Measurements from ENCODE around the gene PPM1B. TPM values are rescaled to one million over a fixed set of nuclear protein-coding genes. Genes with fewer than 3 reads are reported as not detected.

Gene PPM1B
- total RNA-seq, 4 donors from 2014 or later: 73.5 to 124 (median 101) TPM

DNA sequence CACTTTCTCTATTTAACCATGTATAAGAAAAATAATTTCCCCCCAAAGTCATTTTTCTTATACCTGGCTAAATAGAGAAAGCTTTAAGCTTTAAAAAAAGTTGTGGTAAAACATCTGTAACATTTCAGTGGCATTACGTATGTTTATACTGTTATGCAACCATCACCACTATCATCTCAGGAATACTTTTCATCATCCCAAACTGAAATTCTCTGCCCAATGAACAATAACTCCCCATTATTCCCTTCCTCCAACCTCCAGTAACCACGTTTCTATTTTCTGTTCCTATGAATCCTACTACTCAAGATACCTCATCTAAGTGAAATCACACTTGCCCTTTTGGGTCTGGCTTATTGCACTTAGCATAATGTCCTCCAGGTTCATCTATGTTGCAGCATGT lies 104.9 kb downstream of the PPM1B start:
- Histone ChIP-seq H3K4me3 (no peak overlapping the region), H3K27me3 (no peaks in the 10 kb centered on the region), H3K4me1 (peaks cover 2 to 10% of the 10 kb centered on the region in 2 donors), H3K36me3 (no peaks in the 10 kb centered on the region), H3K9me3 (no peaks in the 10 kb centered on the region), H3K27ac (no peak overlapping the region)
- DNase-seq (no peak), ATAC-seq (no peak)
- TF ChIP-seq, protein P1, sequence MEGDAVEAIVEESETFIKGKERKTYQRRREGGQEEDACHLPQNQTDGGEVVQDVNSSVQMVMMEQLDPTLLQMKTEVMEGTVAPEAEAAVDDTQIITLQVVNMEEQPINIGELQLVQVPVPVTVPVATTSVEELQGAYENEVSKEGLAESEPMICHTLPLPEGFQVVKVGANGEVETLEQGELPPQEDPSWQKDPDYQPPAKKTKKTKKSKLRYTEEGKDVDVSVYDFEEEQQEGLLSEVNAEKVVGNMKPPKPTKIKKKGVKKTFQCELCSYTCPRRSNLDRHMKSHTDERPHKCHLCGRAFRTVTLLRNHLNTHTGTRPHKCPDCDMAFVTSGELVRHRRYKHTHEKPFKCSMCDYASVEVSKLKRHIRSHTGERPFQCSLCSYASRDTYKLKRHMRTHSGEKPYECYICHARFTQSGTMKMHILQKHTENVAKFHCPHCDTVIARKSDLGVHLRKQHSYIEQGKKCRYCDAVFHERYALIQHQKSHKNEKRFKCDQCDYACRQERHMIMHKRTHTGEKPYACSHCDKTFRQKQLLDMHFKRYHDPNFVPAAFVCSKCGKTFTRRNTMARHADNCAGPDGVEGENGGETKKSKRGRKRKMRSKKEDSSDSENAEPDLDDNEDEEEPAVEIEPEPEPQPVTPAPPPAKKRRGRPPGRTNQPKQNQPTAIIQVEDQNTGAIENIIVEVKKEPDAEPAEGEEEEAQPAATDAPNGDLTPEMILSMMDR (IDR thresholded peaks at IDR 0.05 in 4 of 5, conservative IDR thresholded peaks at IDR 0.05 in 1 of 5): no peak
- no peak for TF ChIP-seq POLR2A (IDR thresholded peaks at IDR 0.05)
- in situ Hi-C loops (cut with MboI; ENCODE audit: low sequenced_read_pairs in 4 of 4) (no loop called here), intact Hi-C loops (cut with DNase I; ENCODE audit: low total_unique reads) (no loop called here)

DNA sequence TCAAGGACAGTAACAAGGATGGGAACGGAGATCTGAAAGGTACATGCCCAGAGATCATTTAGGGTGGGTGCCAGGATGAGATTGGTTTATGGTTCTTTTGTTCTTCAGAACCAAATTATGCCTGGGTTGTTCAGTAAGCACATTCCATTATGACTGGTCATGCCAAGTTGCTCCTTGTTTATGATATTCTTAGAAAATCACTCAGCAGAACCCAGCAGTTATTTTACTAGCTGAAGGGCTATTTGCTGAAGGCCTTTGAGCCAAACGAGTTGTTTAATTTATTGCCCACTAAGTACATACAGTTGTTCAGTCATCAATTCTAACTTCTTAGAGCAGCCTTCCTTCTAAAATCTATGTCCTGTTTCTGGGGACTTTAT lies 107.2 kb downstream of the PPM1B start:
- peaks cover 0 to 8% of the 10 kb centered on the region in 2 donors for H3K4me1 ChIP-seq
- no peak for TF ChIP-seq POLR2A (IDR thresholded peaks at IDR 0.05)
- TF ChIP-seq, protein P1 (IDR thresholded peaks at IDR 0.05 in 4 of 5, conservative IDR thresholded peaks at IDR 0.05 in 1 of 5): no peak
- ATAC-seq (no peak), DNase-seq (no peak)
- in situ Hi-C loops (cut with MboI; ENCODE audit: low sequenced_read_pairs in 4 of 4) (loop anchor here in 1 of 4 donors (25.0 kb wide), 1 partner anchor 189 kb away; no protein-coding TSS in a partner anchor), intact Hi-C loops (cut with DNase I; ENCODE audit: low total_unique reads) (no loop called here)
- H3K4me3 ChIP-seq: no peak overlapping the region
- H3K36me3 ChIP-seq: no peaks in the 10 kb centered on the region
- H3K27ac ChIP-seq: no peak overlapping the region
- no peaks in the 10 kb centered on the region for H3K9me3 ChIP-seq
- no peaks in the 10 kb centered on the region for H3K27me3 ChIP-seq

DNA sequence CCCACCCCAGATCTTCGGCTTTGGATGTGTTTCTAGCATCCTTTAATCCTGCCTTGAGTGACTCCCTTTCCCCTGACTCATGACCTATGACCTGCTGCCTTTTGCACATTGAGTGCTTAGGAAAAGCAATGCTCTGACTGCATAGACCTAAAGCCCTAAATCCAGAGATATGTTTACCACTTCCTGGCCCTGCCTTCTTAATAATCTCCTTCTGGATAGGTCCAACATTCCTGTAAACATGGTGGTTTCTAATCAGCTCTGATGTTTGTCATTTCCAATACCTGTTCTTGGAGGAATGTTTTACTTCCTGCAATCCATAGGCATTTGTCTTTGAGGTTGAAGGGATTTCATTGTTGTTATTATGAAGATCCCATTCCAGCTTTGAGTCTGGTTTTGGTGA lies 108.9 kb downstream of the PPM1B start:
- peaks cover 0 to 8% of the 10 kb centered on the region in 2 donors for H3K4me1 ChIP-seq
- H3K9me3 ChIP-seq: no peaks in the 10 kb centered on the region
- TF ChIP-seq POLR2A (IDR thresholded peaks at IDR 0.05): no peak
- TF ChIP-seq, protein P1 (IDR thresholded peaks at IDR 0.05 in 4 of 5, conservative IDR thresholded peaks at IDR 0.05 in 1 of 5): no peak
- H3K36me3 ChIP-seq: no peaks in the 10 kb centered on the region
- intact Hi-C loops (cut with DNase I; ENCODE audit: low total_unique reads) (no loop called here), in situ Hi-C loops (cut with MboI; ENCODE audit: low sequenced_read_pairs in 4 of 4) (loop anchor here in 1 of 4 donors (25.0 kb wide), 1 partner anchor 190 kb away; no protein-coding TSS in a partner anchor)
- H3K4me3 ChIP-seq: no peak overlapping the region
- no peak for ATAC-seq
- H3K27me3 ChIP-seq: no peaks in the 10 kb centered on the region
- no peak for DNase-seq
- H3K27ac ChIP-seq: no peak overlapping the region

DNA sequence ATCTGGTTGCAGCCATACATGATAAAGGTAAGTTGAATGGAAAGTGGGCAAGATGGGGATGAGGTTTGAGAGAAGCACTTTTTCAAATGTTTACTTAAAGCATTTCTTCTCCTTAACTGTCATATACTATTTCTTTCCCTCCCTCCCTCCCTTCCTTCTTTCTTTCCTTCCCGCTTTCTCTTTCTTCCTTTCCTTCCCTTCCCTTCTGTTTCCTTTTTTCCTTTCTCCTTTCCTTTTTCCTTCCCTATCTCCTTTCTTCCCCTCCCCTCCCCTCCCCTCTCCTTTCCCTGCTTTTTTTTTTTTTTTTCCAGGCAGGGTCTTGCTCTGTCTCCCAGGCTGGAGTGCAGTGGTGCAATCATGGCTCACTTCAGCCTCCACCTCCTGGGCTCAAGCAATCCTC lies 112.2 kb downstream of the PPM1B start:
- Histone ChIP-seq H3K27me3 (no peaks in the 10 kb centered on the region), H3K9me3 (no peaks in the 10 kb centered on the region), H3K27ac (no peak overlapping the region), H3K4me1 (peaks cover 0 to 3% of the 10 kb centered on the region in 2 donors), H3K36me3 (no peaks in the 10 kb centered on the region), H3K4me3 (no peak overlapping the region)
- intact Hi-C loops (cut with DNase I; ENCODE audit: low total_unique reads) (no loop called here), in situ Hi-C loops (cut with MboI; ENCODE audit: low sequenced_read_pairs in 4 of 4) (loop anchor here in 1 of 4 donors (25.0 kb wide), 1 partner anchor 194 kb away; no protein-coding TSS in a partner anchor)
- no peak for ATAC-seq
- TF ChIP-seq, protein P1 (IDR thresholded peaks at IDR 0.05 in 4 of 5, conservative IDR thresholded peaks at IDR 0.05 in 1 of 5): no peak
- TF ChIP-seq POLR2A (IDR thresholded peaks at IDR 0.05): no peak
- no peak for DNase-seq

Other genes starting within 250 kb of the PPM1B start
- 10 to 100 TPM; 75.9 to 95.3 (median 81.5) TPM for gene LRPPRC, start 172.9 kb upstream of the PPM1B start, total RNA-seq
- gene SLC3A1, start 106.6 kb downstream of the PPM1B start, total RNA-seq: under 1 TPM in 1 of 4 donors, not detected in 3; 0.44 TPM
- gene PREPL, start 192.6 kb downstream of the PPM1B start, total RNA-seq: 10 to 100 TPM; 27.3 to 60.0 (median 52.3) TPM
- gene CAMKMT, start 193.1 kb downstream of the PPM1B start, total RNA-seq: 1 to 10 TPM; 2.6 to 9.5 (median 5.2) TPM

Measured in gastrocnemius medialis (tissue), 4 donors.